OCI-LY3 (cell line): ENCODE data around the gene IL32.
A peak's percentile ranks its signal among the peaks of the same experiment; 100 is the strongest.

Source experiments
- H2AFZ ChIP-seq: fragments of 200-600, 300-600 bp; shearing (Covaris generic); 2 replicates; pipeline ENCODE4 v1.6.0; 2014; ENCODE audit warnings: antibody characterized with exemption, low read depth, low read length
- H3K27ac ChIP-seq: fragments of 200-600, 300-600 bp; sonication (generic); 2 replicates; pipeline ENCODE4 v1.5.1; 2014; ENCODE audit warnings: mild to moderate bottlenecking, low read length, moderate library complexity, mixed read lengths
- H3K27me3 ChIP-seq: fragments of 200-600, 300-600 bp; sonication (generic); 2 replicates; pipeline ENCODE4 v1.6.1; 2014; ENCODE audit warnings: low read depth, low read length, mixed read lengths
- H3K36me3 ChIP-seq: fragments of 200-600, 300-600 bp; sonication (generic); replicated peaks from 2 replicates; pipeline ENCODE3; 2014; ENCODE audit warnings: low read depth, low read length, mixed read lengths
- H3K4me1 ChIP-seq: fragments of 300-600, 200-600 bp; sonication (generic); 2 replicates; pipeline ENCODE4 v1.6.1; 2014; ENCODE audit warnings: low read length, mixed read lengths
- H3K4me2 ChIP-seq: fragments of 200-600, 300-600 bp; sonication (generic); 2 replicates; pipeline ENCODE4 v1.6.1; 2014; ENCODE audit warnings: low read length, mixed read lengths
- H3K4me3 ChIP-seq: fragments of 300-600, 200-600 bp; sonication (generic); 2 replicates; pipeline ENCODE4 v1.5.1; 2014; ENCODE audit warnings: antibody characterized with exemption, mild to moderate bottlenecking, low read length, moderate library complexity
- H3K79me2 ChIP-seq: fragments of 300-600, 200-600 bp; shearing (Covaris generic); 2 replicates; pipeline ENCODE4 v1.6.1; 2014; ENCODE audit warnings: mild to moderate bottlenecking, low read length, mixed read lengths
- H3K9ac ChIP-seq: fragments of 300-600, 200-600 bp; shearing (Covaris generic); 2 replicates; pipeline ENCODE4 v1.6.0; 2014; ENCODE audit warnings: mild to moderate bottlenecking, low read length, moderate library complexity
- H3K9me3 ChIP-seq: fragments of 200-600, 300-600 bp; shearing (Covaris generic); 2 replicates; pipeline ENCODE4 v1.6.1; 2014; ENCODE audit warnings: low read length, mixed read lengths; ENCODE audit not compliant: insufficient read depth
- H4K20me1 ChIP-seq: fragments of 200-600, 300-600 bp; sonication (generic); 2 replicates; pipeline ENCODE4 v1.6.1; 2016; ENCODE audit warnings: low read length, mixed read lengths; ENCODE audit not compliant: insufficient read depth
- EZH2phosphoT487 ChIP-seq: fragments of 200-600 bp; shearing (Covaris generic); IDR thresholded peaks from 2 replicates; pipeline ENCODE4 v1.6.1; 2018; ENCODE audit warnings: antibody characterized with exemption, mixed run types, low read depth
- TF ChIP-seq, protein P1 (sequence below): fragments of 200-600, 300-600 bp; sonication (generic); IDR thresholded peaks from 2 replicates; pipeline ENCODE4 v1.5.1; 2014; ENCODE audit warnings: antibody characterized with exemption, low read length, low read depth

The IL32 gene

DNA sequence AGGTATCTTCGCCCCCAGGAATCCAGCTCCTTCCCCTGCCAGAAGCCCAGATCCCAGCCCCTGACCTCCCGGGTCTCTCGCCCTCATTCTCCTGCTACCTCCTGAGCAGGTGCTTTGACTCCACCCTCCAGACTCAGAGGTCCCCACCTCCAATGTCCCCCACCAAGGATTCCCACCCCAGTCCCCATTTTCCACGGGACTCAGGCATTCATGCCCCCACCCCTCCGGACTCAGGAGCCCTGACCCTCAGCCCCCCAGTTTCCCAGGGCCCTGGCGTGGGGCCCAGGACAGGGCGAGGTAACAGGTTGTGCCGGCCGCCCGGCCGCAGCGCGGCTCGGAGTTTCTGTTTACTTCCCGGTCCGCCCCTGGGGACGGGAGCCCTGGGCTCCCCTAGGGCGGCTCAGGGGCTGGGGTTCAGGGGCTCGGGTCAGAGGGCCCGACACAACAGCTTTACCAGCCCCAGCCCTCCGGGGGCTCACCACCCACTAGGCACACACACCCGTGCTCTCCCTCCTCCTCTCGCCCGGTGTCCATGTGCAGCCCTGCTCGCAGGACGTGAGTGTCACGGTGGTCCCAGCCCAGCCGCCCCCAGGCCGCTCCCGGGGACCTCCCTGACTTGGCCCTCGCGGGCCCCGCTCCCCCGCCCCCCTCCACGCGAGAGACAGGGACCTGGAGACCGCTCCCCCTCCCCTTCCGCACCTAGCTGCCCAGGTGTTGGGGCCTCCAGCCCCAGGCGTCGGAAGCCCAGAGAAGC lies 29.3 kb upstream of the IL32 start:
- H2AFZ ChIP-seq, result no peak overlapping the region
- peaks cover 20% of the 10 kb centered on the region for H3K27me3 ChIP-seq
- no peak overlapping the region for H3K27ac ChIP-seq
- H3K9ac ChIP-seq, result no peak overlapping the region
- no peaks in the 10 kb centered on the region for H3K79me2 ChIP-seq
- no peaks in the 10 kb centered on the region for H3K36me3 ChIP-seq
- H3K9me3 ChIP-seq, result no peaks in the 10 kb centered on the region
- H3K4me3 ChIP-seq, result peak overlapping the region; percentile 51
- peak overlapping the region; percentile 41 for H3K4me2 ChIP-seq
- no peaks in the 10 kb centered on the region for H4K20me1 ChIP-seq
- TF ChIP-seq, protein P1, sequence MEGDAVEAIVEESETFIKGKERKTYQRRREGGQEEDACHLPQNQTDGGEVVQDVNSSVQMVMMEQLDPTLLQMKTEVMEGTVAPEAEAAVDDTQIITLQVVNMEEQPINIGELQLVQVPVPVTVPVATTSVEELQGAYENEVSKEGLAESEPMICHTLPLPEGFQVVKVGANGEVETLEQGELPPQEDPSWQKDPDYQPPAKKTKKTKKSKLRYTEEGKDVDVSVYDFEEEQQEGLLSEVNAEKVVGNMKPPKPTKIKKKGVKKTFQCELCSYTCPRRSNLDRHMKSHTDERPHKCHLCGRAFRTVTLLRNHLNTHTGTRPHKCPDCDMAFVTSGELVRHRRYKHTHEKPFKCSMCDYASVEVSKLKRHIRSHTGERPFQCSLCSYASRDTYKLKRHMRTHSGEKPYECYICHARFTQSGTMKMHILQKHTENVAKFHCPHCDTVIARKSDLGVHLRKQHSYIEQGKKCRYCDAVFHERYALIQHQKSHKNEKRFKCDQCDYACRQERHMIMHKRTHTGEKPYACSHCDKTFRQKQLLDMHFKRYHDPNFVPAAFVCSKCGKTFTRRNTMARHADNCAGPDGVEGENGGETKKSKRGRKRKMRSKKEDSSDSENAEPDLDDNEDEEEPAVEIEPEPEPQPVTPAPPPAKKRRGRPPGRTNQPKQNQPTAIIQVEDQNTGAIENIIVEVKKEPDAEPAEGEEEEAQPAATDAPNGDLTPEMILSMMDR, result no peak
- TF ChIP-seq EZH2phosphoT487, result no peak
- peaks cover 23% of the 10 kb centered on the region for H3K4me1 ChIP-seq

GRCh38 chr16:3036726-3037315 lies 28.6 kb upstream of the IL32 start, which contains the start of gene BICDL2:
Gene BICDL2 (minus strand): TSS chr16:3036944. CDS start chr16:3035496, 1,448 bp downstream.
- peak within 1 kb of the TSS; percentile 41 for H3K4me2 ChIP-seq
- no peak within 1 kb of the TSS for H3K9ac ChIP-seq

GRCh38 chr16:3038256-3038655 lies 27.2 kb upstream of the IL32 start:
- no peak overlapping the region for H3K27ac ChIP-seq
- H3K9me3 ChIP-seq, result no peaks in the 10 kb centered on the region
- no peaks in the 10 kb centered on the region for H3K36me3 ChIP-seq
- H4K20me1 ChIP-seq, result no peaks in the 10 kb centered on the region
- peaks cover 20% of the 10 kb centered on the region for H3K27me3 ChIP-seq
- H3K79me2 ChIP-seq, result no peaks in the 10 kb centered on the region
- no peak overlapping the region for H3K4me2 ChIP-seq
- H3K9ac ChIP-seq, result no peak overlapping the region
- no peak overlapping the region for H2AFZ ChIP-seq
- no peak overlapping the region for H3K4me3 ChIP-seq
- TF ChIP-seq EZH2phosphoT487, result no peak
- TF ChIP-seq, protein P1, result no peak
- peaks cover 6% of the 10 kb centered on the region for H3K4me1 ChIP-seq

More at GRCh38 chr16:3036726-3037315, 28.6 kb upstream of the IL32 start, which contains the start of gene BICDL2:
- Histone ChIP-seq H4K20me1 (no peaks in the 10 kb centered on the region), H3K4me3 (peak within 1 kb of the TSS; percentile 51), H3K36me3 (no peaks in the 10 kb centered on the region), H3K27ac (no peak within 1 kb of the TSS), H3K79me2 (no peaks in the 10 kb centered on the region), H3K27me3 (peaks cover 20% of the 10 kb centered on the region), H3K9me3 (no peaks in the 10 kb centered on the region), H3K4me1 (peaks cover 20% of the 10 kb centered on the region), H2AFZ (no peak within 1 kb of the TSS)
- TF ChIP-seq, protein P1, result no peak
- TF ChIP-seq EZH2phosphoT487, result no peak

GRCh38 chr16:3038896-3039295 lies 26.5 kb upstream of the IL32 start:
- H3K36me3 ChIP-seq, result no peaks in the 10 kb centered on the region
- peaks cover 2% of the 10 kb centered on the region; the same call in 1 of the 2 replicates for H3K4me1 ChIP-seq
- H3K4me3 ChIP-seq, result no peak overlapping the region
- no peak overlapping the region for H3K9ac ChIP-seq
- no peak overlapping the region for H3K27ac ChIP-seq
- peaks cover 16% of the 10 kb centered on the region for H3K27me3 ChIP-seq
- H3K4me2 ChIP-seq, result no peak overlapping the region
- no peak overlapping the region for H2AFZ ChIP-seq
- no peaks in the 10 kb centered on the region for H3K79me2 ChIP-seq
- no peaks in the 10 kb centered on the region for H3K9me3 ChIP-seq
- no peaks in the 10 kb centered on the region for H4K20me1 ChIP-seq
- TF ChIP-seq, protein P1, result no peak
- TF ChIP-seq EZH2phosphoT487, result no peak
